ENCODE results near the gene NINJ1. TPM values are rescaled to one million over a fixed set of nuclear protein-coding genes. Genes with fewer than 3 reads are reported as not detected.
"Not testable (repeated sequence)": the region's sequence is repeated elsewhere in the genome, so short reads cannot be mapped to it uniquely, and the experiment has no call there.

NINJ1 gene
- total RNA-seq, 2 experiments from 2014 or later: 29.5 to 29.9 TPM

- H3K4me1 Mint-ChIP-seq: peaks cover 39% of the 10 kb centered on the region
- no peaks in the 10 kb centered on the region for H3K9me3 Mint-ChIP-seq
- ChIA-PET CTCF (interaction anchor here (1.3 to 2.8 kb wide), 2 partner anchors 9 to 12 kb away, joined by 3 to 30 read pairs; no protein-coding TSS in a partner anchor), POLR2A (no interaction called here)
- peaks cover 25% of the 10 kb centered on the region for H3K36me3 Mint-ChIP-seq (ENCODE audit: low read depth)
- H3K4me3 Mint-ChIP-seq: no peak overlapping the region
- DNase-seq: no peak
- peak overlapping the region; percentile 70 for H3K27ac Mint-ChIP-seq
- no peaks in the 10 kb centered on the region for H3K27me3 Mint-ChIP-seq
Measured at GRCh38 chr9:93111001-93111370, 23.1 kb downstream of the NINJ1 start.

- peaks cover 45% of the 10 kb centered on the region for H3K4me1 Mint-ChIP-seq
- H3K27ac Mint-ChIP-seq: no peak overlapping the region
- no peaks in the 10 kb centered on the region for H3K9me3 Mint-ChIP-seq
- H3K36me3 Mint-ChIP-seq (ENCODE audit: low read depth): peaks cover 29% of the 10 kb centered on the region
- no peak for DNase-seq
- CTCF ChIA-PET: interaction anchor here (0.6 to 3.5 kb wide), 5 partner anchors 9 to 197 kb away, joined by 3 to 30 read pairs (median 8); no protein-coding TSS in a partner anchor
- POLR2A ChIA-PET: no interaction called here
- H3K4me3 Mint-ChIP-seq: no peak overlapping the region
- no peaks in the 10 kb centered on the region for H3K27me3 Mint-ChIP-seq
Measured at GRCh38 chr9:93110311-93110855, 23.7 kb downstream of the NINJ1 start.

- POLR2A ChIA-PET: interaction anchor here (0.6 kb wide), 1 partner anchor 135 kb away, joined by 5 read pairs; no protein-coding TSS in a partner anchor
- Mint-ChIP-seq H3K27ac (peak overlapping the region; percentile 54), H3K27me3 (no peaks in the 10 kb centered on the region), H3K36me3 (ENCODE audit: low read depth) (peaks cover 45% of the 10 kb centered on the region), H3K9me3 (peaks cover 14% of the 10 kb centered on the region), H3K4me3 (no peak overlapping the region), H3K4me1 (peaks cover 46% of the 10 kb centered on the region)
- CTCF ChIA-PET: interaction anchor here (0.6 to 3.5 kb wide), 34 partner anchors 9 to 458 kb away, joined by 3 to 30 read pairs (median 4); partner anchors contain the start of genes CARD19 and NINJ1
- DNase-seq: no peak
Measured at GRCh38 chr9:93108291-93109041, 25.6 kb downstream of the NINJ1 start.

GRCh38 chr9:93107825-93108161, 26.3 kb downstream of the NINJ1 start:
- no peak for DNase-seq
- Mint-ChIP-seq H3K4me1 (peaks cover 52% of the 10 kb centered on the region), H3K4me3 (no peak overlapping the region), H3K27me3 (no peaks in the 10 kb centered on the region), H3K36me3 (ENCODE audit: low read depth) (peaks cover 51% of the 10 kb centered on the region), H3K27ac (peak overlapping the region; percentile 54), H3K9me3 (peaks cover 16% of the 10 kb centered on the region)
- ChIA-PET CTCF (interaction anchor here (0.7 to 3.5 kb wide), 12 partner anchors 11 to 459 kb away, joined by 3 to 24 read pairs (median 4); partner anchors contain the start of genes CARD19 and NINJ1), POLR2A (interaction anchor here (0.6 kb wide), 1 partner anchor 135 kb away, joined by 5 read pairs; no protein-coding TSS in a partner anchor)

- H3K27ac Mint-ChIP-seq: no peak overlapping the region
- CTCF ChIA-PET: interaction anchor here (0.7 to 3.5 kb wide), 9 partner anchors 11 to 459 kb away, joined by 3 to 24 read pairs (median 4); partner anchors contain the start of gene CARD19
- DNase-seq: no peak
Measured at GRCh38 chr9:93107151-93107824, 26.8 kb downstream of the NINJ1 start.

DNA sequence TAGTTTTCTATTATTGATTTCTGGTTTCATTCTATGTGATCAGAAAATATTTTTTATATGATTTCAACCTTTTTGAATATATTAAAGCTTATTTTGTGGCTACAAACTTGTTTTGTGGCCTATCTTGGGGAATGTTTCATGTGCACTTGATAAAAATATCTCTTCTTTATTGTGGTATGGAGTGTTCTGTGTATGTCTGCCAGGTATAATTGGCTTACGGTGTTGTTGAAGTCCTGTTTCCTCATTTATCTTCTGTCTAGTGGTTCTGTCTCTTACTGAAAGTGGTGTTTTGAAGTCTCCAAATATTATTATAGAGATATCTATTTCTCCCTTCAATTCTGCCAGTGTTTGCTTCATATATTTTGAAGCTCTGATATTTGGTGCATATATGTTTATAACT, 28.4 kb downstream of the NINJ1 start:
- H3K27ac Mint-ChIP-seq: no peak overlapping the region
- ChIA-PET CTCF (interaction anchor here (0.8 to 2.3 kb wide), 3 partner anchors 33 to 85 kb away, joined by 3 to 6 read pairs (median 4); no protein-coding TSS in a partner anchor), POLR2A (no interaction called here)
- no peak overlapping the region for H3K4me3 Mint-ChIP-seq
- peaks cover 16% of the 10 kb centered on the region for H3K9me3 Mint-ChIP-seq
- DNase-seq: no peak
- H3K4me1 Mint-ChIP-seq: peaks cover 58% of the 10 kb centered on the region
- H3K36me3 Mint-ChIP-seq (ENCODE audit: low read depth): peaks cover 59% of the 10 kb centered on the region
- no peaks in the 10 kb centered on the region for H3K27me3 Mint-ChIP-seq

More at GRCh38 chr9:93107151-93107824, 26.8 kb downstream of the NINJ1 start:
- Mint-ChIP-seq H3K4me1 (peaks cover 55% of the 10 kb centered on the region), H3K27me3 (no peaks in the 10 kb centered on the region), H3K9me3 (peaks cover 16% of the 10 kb centered on the region), H3K4me3 (no peak overlapping the region), H3K36me3 (ENCODE audit: low read depth) (peaks cover 55% of the 10 kb centered on the region)
- POLR2A ChIA-PET: no interaction called here

DNA sequence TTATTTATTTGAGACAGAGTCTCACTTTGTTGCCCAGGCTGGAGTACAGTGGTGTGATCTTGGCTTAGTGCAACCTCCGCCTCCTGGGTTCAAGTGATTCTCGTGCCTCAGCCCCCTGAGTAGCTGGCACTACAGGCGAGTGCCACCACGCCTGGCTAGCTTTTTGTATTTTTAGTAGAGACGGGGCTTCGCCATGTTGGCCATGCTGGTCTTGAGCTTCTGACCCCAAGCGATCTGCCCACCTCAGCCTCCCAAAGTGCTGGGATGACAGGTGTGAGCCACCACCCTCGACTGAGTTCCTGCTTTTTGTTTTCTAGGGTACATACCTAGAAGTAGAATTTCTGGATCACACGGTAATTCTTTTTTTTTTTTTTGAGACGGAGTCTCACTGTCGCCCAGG, 33.0 kb downstream of the NINJ1 start:
- H3K27me3 Mint-ChIP-seq, CTCF ChIA-PET, H3K27ac Mint-ChIP-seq, POLR2A ChIA-PET, DNase-seq, H3K4me3 Mint-ChIP-seq: not testable (repeated sequence)
- Mint-ChIP-seq H3K36me3 (ENCODE audit: low read depth) (peaks cover 49% of the 10 kb centered on the region), H3K9me3 (peaks cover 16% of the 10 kb centered on the region), H3K4me1 (peaks cover 60% of the 10 kb centered on the region)

GRCh38 chr9:93100276-93100636, 33.8 kb downstream of the NINJ1 start:
- ChIA-PET POLR2A (no interaction called here), CTCF (no interaction called here)
- Mint-ChIP-seq H3K36me3 (ENCODE audit: low read depth) (peaks cover 43% of the 10 kb centered on the region), H3K9me3 (peaks cover 16% of the 10 kb centered on the region), H3K4me1 (peaks cover 52% of the 10 kb centered on the region), H3K27ac (no peak overlapping the region), H3K4me3 (no peak overlapping the region), H3K27me3 (no peaks in the 10 kb centered on the region)
- no peak for DNase-seq

DNA sequence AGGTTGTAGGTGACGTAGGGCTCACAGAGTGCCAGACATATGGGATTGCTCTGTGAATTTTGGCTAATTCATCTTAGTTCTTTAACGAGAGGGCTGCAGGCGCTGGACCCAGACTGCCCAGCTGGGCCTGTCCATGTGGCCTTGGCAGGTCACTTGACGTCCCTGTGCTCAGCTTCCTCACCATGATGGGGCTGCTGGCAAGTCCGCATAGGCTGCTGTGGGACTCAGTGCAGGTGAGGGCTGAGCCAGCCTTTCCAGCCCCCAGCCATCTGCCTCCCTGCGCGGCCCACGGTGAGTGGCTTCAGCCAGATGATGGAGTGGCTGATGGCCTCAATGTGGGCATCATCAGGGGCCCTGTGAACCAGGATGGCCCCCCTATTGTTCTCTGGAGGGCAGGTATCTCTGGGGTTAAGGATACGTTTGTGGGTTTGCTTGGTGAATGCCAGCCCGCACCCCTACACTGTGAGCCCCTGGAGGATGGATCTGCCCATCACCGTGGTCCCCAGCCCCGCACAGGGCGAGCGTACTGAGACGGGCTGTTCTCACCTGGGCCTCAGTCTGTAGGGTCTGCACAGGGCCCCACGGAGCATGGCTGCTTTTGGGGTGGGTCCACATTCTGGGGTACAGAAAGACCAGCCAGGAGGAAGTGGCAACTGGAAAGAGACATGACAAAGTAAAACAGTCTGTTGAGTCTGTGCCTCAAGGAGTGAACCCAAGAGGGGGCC, 34.3 kb downstream of the NINJ1 start:
- Mint-ChIP-seq H3K4me1 (peaks cover 55% of the 10 kb centered on the region), H3K4me3 (peak overlapping the region; percentile 85), H3K36me3 (ENCODE audit: low read depth) (peaks cover 38% of the 10 kb centered on the region), H3K27me3 (no peaks in the 10 kb centered on the region), H3K9me3 (peaks cover 11% of the 10 kb centered on the region), H3K27ac (peak overlapping the region; percentile 87)
- ChIA-PET CTCF (interaction anchor here (1.3 to 1.8 kb wide), 2 partner anchors 10 to 20 kb away, joined by 4 to 8 read pairs; no protein-coding TSS in a partner anchor), POLR2A (no interaction called here)
- no peak for DNase-seq

DNA sequence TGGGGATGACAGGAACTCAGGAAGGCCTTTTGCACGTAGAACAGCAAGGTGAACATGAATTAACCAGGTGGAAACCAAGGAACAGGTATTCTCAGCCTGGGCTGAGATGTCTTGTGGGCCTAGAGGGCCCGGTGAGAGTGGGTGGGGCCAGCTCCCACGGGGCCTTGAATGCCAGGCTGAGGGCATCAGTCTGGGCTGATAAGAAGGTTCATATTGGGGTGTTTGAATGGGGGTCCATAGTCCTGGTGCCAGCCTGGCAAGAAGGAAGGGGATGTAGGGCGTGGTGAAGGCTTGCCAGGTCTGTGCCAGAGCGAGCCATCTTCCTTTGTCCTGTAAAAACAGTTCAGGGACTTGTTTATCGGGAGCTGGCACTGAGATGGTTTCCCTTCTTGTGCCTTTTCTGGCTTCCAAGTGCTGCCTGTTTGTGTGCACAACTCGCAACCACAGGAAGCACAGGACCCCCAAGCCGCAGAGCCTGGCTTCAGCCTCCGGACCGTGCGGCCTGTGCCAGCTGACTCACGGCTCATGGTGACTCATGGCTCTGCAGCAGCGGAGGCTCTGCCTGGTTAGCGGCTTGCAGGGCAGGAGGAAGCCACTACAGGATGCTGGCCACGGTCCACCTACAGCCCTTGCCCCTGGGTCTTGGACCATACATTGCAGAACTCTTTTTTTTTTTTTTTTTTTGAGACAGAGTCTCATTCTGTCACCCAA, 35.7 kb downstream of the NINJ1 start:
- H3K36me3 Mint-ChIP-seq (ENCODE audit: low read depth): peaks cover 25% of the 10 kb centered on the region
- CTCF ChIA-PET: interaction anchor here (0.7 to 1.8 kb wide), 8 partner anchors 11 to 141 kb away, joined by 3 to 8 read pairs (median 4); no protein-coding TSS in a partner anchor

GRCh38 chr9:93097511-93098201, 36.4 kb downstream of the NINJ1 start:
- DNase-seq: no peak
- peaks cover 20% of the 10 kb centered on the region for H3K36me3 Mint-ChIP-seq (ENCODE audit: low read depth)
- H3K4me3 Mint-ChIP-seq: peak overlapping the region; percentile 85
- no peaks in the 10 kb centered on the region for H3K27me3 Mint-ChIP-seq
- no peaks in the 10 kb centered on the region for H3K9me3 Mint-ChIP-seq
- peaks cover 65% of the 10 kb centered on the region for H3K4me1 Mint-ChIP-seq
- POLR2A ChIA-PET: no interaction called here
- CTCF ChIA-PET: interaction anchor here (0.7 to 1.1 kb wide), 3 partner anchors 11 to 130 kb away, joined by 3 to 4 read pairs (median 3); no protein-coding TSS in a partner anchor
- H3K27ac Mint-ChIP-seq: peak overlapping the region; percentile 87

More for the DNA sequence above, 35.7 kb downstream of the NINJ1 start:
- Mint-ChIP-seq H3K4me3 (peak overlapping the region; percentile 85), H3K27ac (peak overlapping the region; percentile 87), H3K27me3 (no peaks in the 10 kb centered on the region), H3K9me3 (peaks cover 1% of the 10 kb centered on the region), H3K4me1 (peaks cover 63% of the 10 kb centered on the region)
- POLR2A ChIA-PET: no interaction called here
- DNase-seq: peak; percentile 44

All from activated CD4-positive, alpha-beta T cell treated with anti-CD3 and anti-CD28 coated beads, Interleukin-2, amount 10 ng/mL, durations not matched to agents 7 days and 5 days (primary cell).